ENCODE results near the gene DEPP1. TPM values are rescaled to one million over a fixed set of nuclear protein-coding genes. Genes with fewer than 3 reads are reported as not detected.
A peak's percentile ranks its signal among the peaks of the same experiment; 100 is the strongest.

The DEPP1 gene
- total and polyA plus RNA-seq, 2 of the 13 experiments (the other 11 are each of a cell fraction or from before 2014, with no cell fraction given): 14.8 to 270 TPM

- TF ChIP-seq TBX2 (CRISPR knock-in tag; IDR thresholded peaks at IDR 0.05; ENCODE audit: borderline replicate concordance) (peak; percentile 82), SSRP1 (CRISPR knock-in tag; IDR thresholded peaks at IDR 0.05) (no peak), SRSF1 (optimal IDR thresholded peaks at IDR 0.05; ENCODE audit: low read depth, low read length) (no peak), SP2 (CRISPR knock-in tag; IDR thresholded peaks at IDR 0.05) (no peak), ZFAT (CRISPR knock-in tag; conservative IDR thresholded peaks at IDR 0.05) (no peak), ZNF512B (CRISPR knock-in tag; IDR thresholded peaks at IDR 0.05; ENCODE audit: borderline replicate concordance) (no peak), CREB3 (CRISPR knock-in tag; IDR thresholded peaks at IDR 0.05) (peak; percentile 36; the same call in 1 of the 2 replicates), ZNF652 (CRISPR knock-in tag; IDR thresholded peaks at IDR 0.05; ENCODE audit: borderline replicate concordance, low read depth) (no peak), ZNF317 (CRISPR knock-in tag; IDR thresholded peaks at IDR 0.05) (peak; percentile 72), ZSCAN20 (CRISPR knock-in tag; IDR thresholded peaks at IDR 0.05; ENCODE audit: borderline replicate concordance) (0 out of 2 replicates have a peak, but pooled peaks have one; percentile 61), ZFP1 (CRISPR knock-in tag; IDR thresholded peaks at IDR 0.05) (peak; percentile 61; the same call in 1 of the 2 replicates), ZBTB37 (CRISPR knock-in tag; IDR thresholded peaks at IDR 0.05) (no peak), MBNL3 (CRISPR knock-in tag; conservative IDR thresholded peaks at IDR 0.05) (no peak), FOXP1 (IDR thresholded peaks at IDR 0.05) (no peak), FOXP1 (CRISPR knock-in tag; IDR thresholded peaks at IDR 0.05) (no peak), RARA (CRISPR knock-in tag; IDR thresholded peaks at IDR 0.05) (peak; percentile 70; the same call in 1 of the 2 replicates), KAT8 (CRISPR knock-in tag; IDR thresholded peaks at IDR 0.05) (peak; percentile 83), SMAD9 (CRISPR knock-in tag; IDR thresholded peaks at IDR 0.05) (peak; percentile 84; the same call in 1 of the 2 replicates), ZNF230 (CRISPR knock-in tag; IDR thresholded peaks at IDR 0.05) (peak; percentile 62; the same call in 1 of the 2 replicates), ZNF33B (CRISPR knock-in tag; IDR thresholded peaks at IDR 0.05) (peak; percentile 92; the same call in 1 of the 2 replicates), ARNT (IDR thresholded peaks at IDR 0.05) (no peak), HDAC2 (CRISPR knock-in tag; IDR thresholded peaks at IDR 0.05) (peak; percentile 89), TBL1XR1 (IDR thresholded peaks at IDR 0.05; ENCODE audit: borderline replicate concordance, low read length, partially characterized antibody) (no peak)
- TF ChIP-seq, protein P1, sequence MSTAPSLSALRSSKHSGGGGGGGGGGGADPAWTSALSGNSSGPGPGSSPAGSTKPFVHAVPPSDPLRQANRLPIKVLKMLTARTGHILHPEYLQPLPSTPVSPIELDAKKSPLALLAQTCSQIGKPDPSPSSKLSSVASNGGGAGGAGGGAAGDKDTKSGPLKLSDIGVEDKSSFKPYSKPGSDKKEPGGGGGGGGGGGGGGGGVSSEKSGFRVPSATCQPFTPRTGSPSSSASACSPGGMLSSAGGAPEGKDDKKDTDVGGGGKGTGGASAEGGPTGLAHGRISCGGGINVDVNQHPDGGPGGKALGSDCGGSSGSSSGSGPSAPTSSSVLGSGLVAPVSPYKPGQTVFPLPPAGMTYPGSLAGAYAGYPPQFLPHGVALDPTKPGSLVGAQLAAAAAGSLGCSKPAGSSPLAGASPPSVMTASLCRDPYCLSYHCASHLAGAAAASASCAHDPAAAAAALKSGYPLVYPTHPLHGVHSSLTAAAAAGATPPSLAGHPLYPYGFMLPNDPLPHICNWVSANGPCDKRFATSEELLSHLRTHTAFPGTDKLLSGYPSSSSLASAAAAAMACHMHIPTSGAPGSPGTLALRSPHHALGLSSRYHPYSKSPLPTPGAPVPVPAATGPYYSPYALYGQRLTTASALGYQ (CRISPR knock-in tag; IDR thresholded peaks at IDR 0.05): peak; percentile 63; the same call in 1 of the 2 replicates
Observed at GRCh38 chr10:44935201-44935965, 43.2 kb downstream of the DEPP1 start (continued).
